SJCRH30 (cell line): Measurements from ENCODE around the gene TEDDM1. TPM values are rescaled to one million over a fixed set of nuclear protein-coding genes. Genes with fewer than 3 reads are reported as not detected.

Experiments
- total RNA-seq: library from RNA; depleted of rRNA; stranded (reverse); fragments of >200 nt; shearing (Covaris generic); gene quantifications from 2 replicates; pipeline ENCODE4 v1.2.3, GENCODE V29; 2014; rRNA removed

TEDDM1 gene
- total RNA-seq, 1 experiment from 2014 or later = not detected

Other genes starting within 250 kb of the TEDDM1 start
- gene GLUL, start 8.9 kb downstream of the TEDDM1 start, total RNA-seq = 221 and 229 TPM in 2 replicates
- not detected in 2 replicates for gene RGSL1, start 49.5 kb upstream of the TEDDM1 start, total RNA-seq
- 1.2 and 1.5 TPM in 2 replicates for gene RNASEL, start 188.6 kb upstream of the TEDDM1 start, total RNA-seq
- gene RGS16, start 203.7 kb upstream of the TEDDM1 start, total RNA-seq = 96.7 and 101 TPM in 2 replicates